Activated CD4-positive, alpha-beta T cell treated with anti-CD3 and anti-CD28 coated beads, Interleukin-2, amount 10 ng/mL, durations not matched to agents 24 days and 14 days (primary cell): ENCODE results near the gene CCN6. TPM values are rescaled to one million over a fixed set of nuclear protein-coding genes. Genes with fewer than 3 reads are reported as not detected.
"Not testable (repeated sequence)": the region's sequence is repeated elsewhere in the genome, so short reads cannot be mapped to it uniquely, and the experiment has no call there.

ENCODE experiments used
- DNase-seq: peaks from one replicate; pipeline ENCODE4 v3.0.0; 2022
- H3K27ac Mint-ChIP-seq: one replicate; pipeline ENCODE4 v1.8.0; 2022; ENCODE audit warnings: mild to moderate bottlenecking, mixed read lengths
- H3K27me3 Mint-ChIP-seq: one replicate; pipeline ENCODE4 v1.8.0; 2022; ENCODE audit warnings: mixed read lengths
- H3K36me3 Mint-ChIP-seq: one replicate; pipeline ENCODE4 v1.8.0; 2022; ENCODE audit warnings: low read depth, mild to moderate bottlenecking, mixed read lengths
- H3K4me1 Mint-ChIP-seq: one replicate; pipeline ENCODE4 v1.8.0; 2021; ENCODE audit warnings: mixed read lengths
- H3K4me3 Mint-ChIP-seq: one replicate; pipeline ENCODE4 v1.8.0; 2022; ENCODE audit warnings: mild to moderate bottlenecking, moderate library complexity, mixed read lengths
- H3K9me3 Mint-ChIP-seq: one replicate; pipeline ENCODE4 v1.8.0; 2021; ENCODE audit warnings: mixed read lengths
- intact Hi-C: fragments of 100-400 bp; cut with micrococcal nuclease; formaldehyde crosslinking; loops from one replicate; pipeline ENCODE4 v1.15.1; 2023
- total RNA-seq: library from RNA; stranded (reverse); gene quantifications from 2 replicates; pipeline ENCODE4 v1.2.3, GENCODE V29; 2022

The CCN6 gene
- total RNA-seq, 1 donor from 2014 or later: 0.72 TPM

- peak overlapping the region; percentile 63 for H3K27ac Mint-ChIP-seq
- no peak for DNase-seq
- H3K4me1 Mint-ChIP-seq: peaks cover 49% of the 10 kb centered on the region
- H3K9me3 Mint-ChIP-seq: no peaks in the 10 kb centered on the region
- intact Hi-C loops: loop anchor here (2.0 kb wide), 2 partner anchors 163 to 273 kb away; no protein-coding TSS in a partner anchor
- no peaks in the 10 kb centered on the region for H3K27me3 Mint-ChIP-seq
- no peak overlapping the region for H3K4me3 Mint-ChIP-seq
- H3K36me3 Mint-ChIP-seq: no peaks in the 10 kb centered on the region
Observed at GRCh38 chr6:112033791-112034615, 19.9 kb upstream of the CCN6 start.

DNA sequence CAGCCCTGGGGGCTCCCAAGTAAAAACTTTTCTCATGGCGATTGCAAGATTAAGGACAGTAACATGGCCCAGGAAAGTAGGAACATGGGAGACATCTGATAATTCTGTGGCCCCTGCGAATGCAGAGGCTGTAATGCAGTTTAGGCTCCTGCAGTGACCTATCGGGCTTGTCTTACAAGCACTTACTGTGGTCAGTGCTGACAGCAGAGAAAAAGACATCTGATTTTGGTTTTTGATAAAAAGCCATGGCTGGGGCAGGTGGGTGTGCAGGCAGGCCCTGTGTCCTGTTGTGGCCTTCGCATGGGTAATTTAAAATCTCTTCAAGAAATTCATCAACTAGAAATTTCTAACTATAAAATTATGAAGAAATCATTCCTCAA, 19.3 kb upstream of the CCN6 start:
- Mint-ChIP-seq H3K36me3 (no peaks in the 10 kb centered on the region), H3K9me3 (no peaks in the 10 kb centered on the region), H3K27me3 (no peaks in the 10 kb centered on the region), H3K4me3 (no peak overlapping the region), H3K27ac (peak overlapping the region; percentile 63), H3K4me1 (peaks cover 44% of the 10 kb centered on the region)
- intact Hi-C loops: loop anchor here (2.0 kb wide), 2 partner anchors 164 to 274 kb away; no protein-coding TSS in a partner anchor
- no peak for DNase-seq

DNA sequence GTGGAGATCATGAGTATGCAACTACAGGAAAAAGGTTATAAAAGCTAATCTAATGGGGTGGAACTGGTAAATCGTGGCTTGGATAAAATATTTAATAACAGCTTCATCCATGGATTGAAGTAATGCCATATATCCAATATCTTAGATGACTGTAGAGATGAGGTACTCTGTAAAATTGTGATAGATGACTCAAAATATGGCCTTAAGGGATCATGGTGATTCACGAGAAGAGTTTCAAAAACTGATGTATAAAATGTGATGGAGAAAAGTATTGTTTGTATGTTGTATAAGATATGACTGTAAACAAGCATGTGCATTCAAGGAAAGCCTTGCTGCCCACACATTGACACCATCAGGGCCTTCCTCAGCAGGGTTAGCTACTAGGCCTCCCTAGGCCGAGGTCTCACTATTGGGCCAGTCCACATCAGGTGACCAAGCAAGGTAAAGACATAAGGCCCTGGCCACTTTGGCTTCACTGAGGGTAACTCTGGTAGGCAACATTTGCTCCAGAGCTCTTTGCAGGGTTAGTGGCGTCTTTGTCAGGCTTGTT, 17.7 kb upstream of the CCN6 start:
- intact Hi-C loops: no loop called here
- Mint-ChIP-seq H3K4me3 (peak overlapping the region; percentile 29), H3K4me1 (peaks cover 38% of the 10 kb centered on the region), H3K27ac (peak overlapping the region; percentile 89), H3K9me3 (no peaks in the 10 kb centered on the region), H3K36me3 (no peaks in the 10 kb centered on the region), H3K27me3 (no peaks in the 10 kb centered on the region)
- no peak for DNase-seq

- no peaks in the 10 kb centered on the region for H3K9me3 Mint-ChIP-seq
- DNase-seq: no peak
- peak overlapping the region; percentile 9 for H3K27ac Mint-ChIP-seq
Observed at GRCh38 chr6:112037783-112038216, 16.1 kb upstream of the CCN6 start.

DNA sequence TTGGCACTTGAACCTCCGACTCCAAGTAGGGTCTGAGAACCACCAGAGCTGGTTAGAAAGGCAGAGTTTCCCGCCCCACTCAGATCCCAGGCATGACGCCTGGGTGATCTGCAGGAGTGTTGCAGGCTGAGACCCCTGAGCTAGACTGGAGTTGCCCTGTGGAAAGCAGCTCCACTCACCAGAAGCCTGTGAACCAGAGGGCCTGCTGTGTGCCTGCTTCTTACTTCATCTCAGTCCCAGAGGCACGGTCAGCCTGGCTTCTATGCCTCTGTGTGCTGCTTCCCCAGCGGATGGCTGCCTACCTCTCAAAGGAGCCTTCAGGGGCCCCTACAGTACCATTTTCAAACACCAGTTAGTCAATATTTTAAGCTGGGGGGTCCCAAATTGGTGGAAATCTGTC, 15.6 kb upstream of the CCN6 start:
- intact Hi-C loops: no loop called here
- DNase-seq: no peak
- no peaks in the 10 kb centered on the region for H3K36me3 Mint-ChIP-seq
- peaks cover 48% of the 10 kb centered on the region for H3K4me1 Mint-ChIP-seq
- no peaks in the 10 kb centered on the region for H3K9me3 Mint-ChIP-seq
- no peaks in the 10 kb centered on the region for H3K27me3 Mint-ChIP-seq
- H3K4me3 Mint-ChIP-seq: no peak overlapping the region
- H3K27ac Mint-ChIP-seq: no peak overlapping the region

More at GRCh38 chr6:112037783-112038216, 16.1 kb upstream of the CCN6 start:
- H3K4me1 Mint-ChIP-seq: peaks cover 48% of the 10 kb centered on the region
- no peaks in the 10 kb centered on the region for H3K36me3 Mint-ChIP-seq
- H3K4me3 Mint-ChIP-seq: no peak overlapping the region
- H3K27me3 Mint-ChIP-seq: no peaks in the 10 kb centered on the region
- intact Hi-C loops: no loop called here

DNA sequence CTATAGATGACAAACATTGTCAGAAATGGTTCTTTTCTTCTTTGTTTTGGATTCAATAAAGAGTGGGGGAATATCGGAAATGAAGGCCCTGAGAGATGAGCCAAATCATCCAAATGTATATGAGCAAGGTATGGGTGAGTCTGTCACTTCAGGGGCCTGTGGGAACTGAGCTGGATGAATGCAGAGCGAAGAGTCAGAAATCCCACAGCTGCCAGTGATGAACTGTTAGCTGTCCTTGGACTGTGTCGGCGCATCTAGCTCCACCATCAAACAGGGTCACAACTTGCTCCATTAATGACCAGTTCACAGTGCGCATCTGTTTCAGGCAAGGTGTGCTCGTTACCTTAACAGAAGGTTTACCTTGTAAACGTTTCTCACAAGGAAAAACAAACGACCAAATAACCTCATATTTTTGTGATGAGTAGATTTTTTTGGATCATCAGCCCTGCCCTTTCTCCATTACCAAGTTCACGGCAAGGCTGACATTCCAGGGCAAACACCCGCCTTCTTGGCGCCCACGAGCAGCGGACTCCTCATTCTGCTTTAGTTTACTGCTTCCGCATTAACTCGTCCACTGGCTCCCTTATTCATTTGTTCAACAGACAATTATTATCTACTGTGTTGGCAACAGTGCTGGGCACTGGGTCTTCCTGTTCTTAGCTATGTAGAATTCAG, 15.0 kb upstream of the CCN6 start:
- intact Hi-C loops: no loop called here
- peaks cover 45% of the 10 kb centered on the region for H3K4me1 Mint-ChIP-seq
- no peak overlapping the region for H3K4me3 Mint-ChIP-seq
- H3K27me3 Mint-ChIP-seq: no peaks in the 10 kb centered on the region
- no peaks in the 10 kb centered on the region for H3K36me3 Mint-ChIP-seq
- no peak for DNase-seq
- no peaks in the 10 kb centered on the region for H3K9me3 Mint-ChIP-seq
- H3K27ac Mint-ChIP-seq: no peak overlapping the region

- no peak overlapping the region for H3K4me3 Mint-ChIP-seq
- no peaks in the 10 kb centered on the region for H3K36me3 Mint-ChIP-seq
- DNase-seq: no peak
- H3K9me3 Mint-ChIP-seq: no peaks in the 10 kb centered on the region
- H3K4me1 Mint-ChIP-seq: peaks cover 44% of the 10 kb centered on the region
- no peak overlapping the region for H3K27ac Mint-ChIP-seq
- intact Hi-C loops: no loop called here
- no peaks in the 10 kb centered on the region for H3K27me3 Mint-ChIP-seq
Observed at GRCh38 chr6:112039431-112039770, 14.5 kb upstream of the CCN6 start.

DNA sequence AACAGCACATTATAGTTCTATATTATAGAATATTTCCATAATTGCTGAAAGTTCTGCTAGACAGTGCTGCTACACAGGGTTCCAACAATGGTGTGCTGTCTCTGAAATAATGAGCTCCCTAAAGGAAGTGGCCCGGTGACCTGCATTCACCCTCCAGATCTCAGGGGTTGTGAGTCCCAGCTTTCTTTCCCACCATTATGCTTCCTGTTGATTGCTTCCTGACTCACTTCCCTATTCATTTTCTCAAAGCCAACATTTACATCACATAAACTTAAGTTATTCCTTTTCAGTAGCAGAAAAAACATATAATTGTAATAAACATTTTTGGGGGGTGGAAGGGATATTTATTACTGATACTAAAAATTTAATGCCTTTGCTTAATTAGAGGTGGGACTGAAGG, 12.9 kb upstream of the CCN6 start:
- peaks cover 34% of the 10 kb centered on the region for H3K4me1 Mint-ChIP-seq
- no peak for DNase-seq
- H3K36me3 Mint-ChIP-seq: no peaks in the 10 kb centered on the region
- no peaks in the 10 kb centered on the region for H3K9me3 Mint-ChIP-seq
- H3K27ac Mint-ChIP-seq: no peak overlapping the region
- intact Hi-C loops: no loop called here
- no peak overlapping the region for H3K4me3 Mint-ChIP-seq
- no peaks in the 10 kb centered on the region for H3K27me3 Mint-ChIP-seq

DNA sequence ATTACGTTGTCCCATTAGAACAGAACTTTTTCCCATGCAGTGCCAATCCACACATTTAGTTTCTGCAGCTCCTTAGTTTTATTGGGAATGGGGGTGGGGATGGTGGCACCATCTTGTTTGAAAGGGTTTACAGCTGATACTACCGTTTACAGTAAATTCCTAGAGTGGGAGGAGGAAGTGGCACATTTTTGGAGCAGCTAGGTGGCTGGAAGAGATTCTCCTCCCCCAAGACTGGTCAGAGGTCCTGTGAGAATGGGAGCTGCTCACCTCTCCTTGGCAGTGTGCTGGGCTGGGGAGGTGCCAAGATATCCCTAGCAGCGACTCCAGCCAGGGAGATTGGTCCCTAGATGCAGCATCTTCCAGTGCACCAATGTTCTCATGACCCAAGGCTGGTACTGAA, 12.4 kb upstream of the CCN6 start:
- DNase-seq: no peak
- Mint-ChIP-seq H3K36me3 (no peaks in the 10 kb centered on the region), H3K4me3 (peak overlapping the region; percentile 93), H3K27ac (peak overlapping the region; percentile 96), H3K9me3 (no peaks in the 10 kb centered on the region), H3K27me3 (no peaks in the 10 kb centered on the region), H3K4me1 (peaks cover 30% of the 10 kb centered on the region)
- intact Hi-C loops: no loop called here

DNA sequence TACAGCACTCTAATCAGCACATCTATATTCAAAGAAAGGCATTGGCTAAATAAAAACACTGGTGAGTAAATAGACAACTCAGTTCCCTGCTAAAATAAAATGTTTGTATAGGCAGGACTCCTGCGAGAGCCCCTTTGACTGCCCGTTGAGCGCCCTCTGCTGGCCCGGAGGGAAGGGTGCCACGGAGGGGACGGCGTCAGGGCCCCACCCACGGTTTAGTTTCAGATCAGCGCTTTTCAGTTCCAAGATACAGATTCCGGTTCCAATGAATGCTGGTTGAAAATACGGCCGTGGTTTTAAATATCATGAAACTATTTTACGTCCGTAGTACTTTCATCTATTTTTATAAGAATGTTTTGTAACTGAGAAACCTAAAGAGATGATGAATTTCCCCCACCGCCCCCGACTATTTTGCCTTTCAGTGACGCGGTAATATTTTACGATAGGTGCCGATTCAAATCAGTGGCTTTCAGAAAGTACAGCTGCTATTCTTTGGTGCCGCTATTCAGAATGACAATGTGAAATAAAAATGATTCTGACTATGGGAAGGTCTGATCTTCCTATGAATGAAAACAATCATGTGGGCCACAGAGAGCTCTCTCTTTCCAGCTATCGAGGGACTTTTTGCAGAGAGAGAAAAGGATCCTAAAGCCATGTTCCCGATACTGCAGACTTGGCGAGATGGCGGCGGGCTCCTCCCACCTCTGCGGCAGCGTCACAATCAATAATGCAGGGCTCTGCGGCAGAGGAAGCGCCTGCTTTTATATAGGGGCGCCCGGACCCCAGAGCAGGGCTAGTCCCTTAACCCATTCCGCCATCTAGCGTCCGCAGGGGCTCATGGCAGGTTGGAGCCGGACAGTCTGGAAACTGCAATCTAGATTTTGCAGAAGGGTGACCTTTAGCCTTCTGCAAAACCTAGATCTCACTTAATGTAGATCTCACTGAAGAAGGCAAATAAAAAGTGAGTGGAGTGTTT, 10.6 kb upstream of the CCN6 start:
- H3K27ac Mint-ChIP-seq: peak overlapping the region; percentile 96
- intact Hi-C loops: loop anchor here (1.0 kb wide), 13 partner anchors 15 to 784 kb away; partner anchors contain the start of gene FYN
- no peaks in the 10 kb centered on the region for H3K9me3 Mint-ChIP-seq
- H3K4me1 Mint-ChIP-seq: peaks cover 24% of the 10 kb centered on the region
- no peaks in the 10 kb centered on the region for H3K27me3 Mint-ChIP-seq
- peak; percentile 97 for DNase-seq
- H3K36me3 Mint-ChIP-seq: no peaks in the 10 kb centered on the region
- peak overlapping the region; percentile 93 for H3K4me3 Mint-ChIP-seq

- Mint-ChIP-seq H3K4me1 (peaks cover 26% of the 10 kb centered on the region), H3K36me3 (no peaks in the 10 kb centered on the region), H3K27ac (no peak overlapping the region), H3K9me3 (no peaks in the 10 kb centered on the region), H3K4me3 (peak overlapping the region; percentile 93), H3K27me3 (no peaks in the 10 kb centered on the region)
- intact Hi-C loops: no loop called here
- DNase-seq: no peak
Observed at GRCh38 chr6:112044196-112044595, 9.7 kb upstream of the CCN6 start.

GRCh38 chr6:112044856-112045255, 9.0 kb upstream of the CCN6 start:
- Mint-ChIP-seq H3K36me3 (no peaks in the 10 kb centered on the region), H3K27me3 (no peaks in the 10 kb centered on the region), H3K9me3 (no peaks in the 10 kb centered on the region), H3K27ac (no peak overlapping the region), H3K4me1 (peaks cover 26% of the 10 kb centered on the region), H3K4me3 (no peak overlapping the region)
- intact Hi-C loops: no loop called here
- DNase-seq: no peak

DNA sequence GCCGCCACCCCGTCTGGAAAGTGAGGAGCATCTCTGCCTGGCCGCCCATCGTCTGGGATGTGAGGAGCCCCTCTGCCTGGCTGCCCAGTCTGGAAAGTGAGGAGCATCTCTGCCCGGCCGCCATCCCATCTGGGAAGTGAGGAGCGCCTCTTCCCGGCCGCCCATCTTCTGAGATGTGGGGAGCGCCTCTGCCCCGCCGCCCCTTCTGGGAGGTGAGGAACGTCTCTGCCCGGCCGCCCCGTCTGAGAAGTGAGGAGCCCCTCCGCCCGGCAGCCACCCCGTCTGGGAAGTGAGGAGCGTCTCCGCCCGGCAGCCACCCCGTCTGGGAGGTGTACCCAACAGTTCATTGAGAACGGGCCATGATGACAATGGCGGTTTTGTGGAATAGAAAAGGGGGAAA, 6.4 kb upstream of the CCN6 start:
- H3K4me3 Mint-ChIP-seq, H3K27me3 Mint-ChIP-seq, DNase-seq, intact Hi-C loops, H3K36me3 Mint-ChIP-seq, H3K27ac Mint-ChIP-seq, H3K9me3 Mint-ChIP-seq: not testable (repeated sequence)
- H3K4me1 Mint-ChIP-seq: peaks cover 17% of the 10 kb centered on the region
